Gastrocnemius medialis (tissue), 4 donors: Measurements from ENCODE around the gene NKX1-2.

ENCODE experiments used
- CTCF ChIP-seq, 5 experiments: fragments of 450-650 bp in 3 of 5; fragments of 200-600 bp in 2 of 5; sonication (generic) in 2 of 5; IDR thresholded peaks in 4 of 5; conservative IDR thresholded peaks in 1 of 5; 1 replicate in 4 of 5; 2 replicates in 1 of 5; pipeline ENCODE4 v1.5.1; 2016 to 2019; ENCODE audit warnings: antibody characterized with exemption in 5 of 5, mild to moderate bottlenecking in 3 of 5, moderate library complexity in 3 of 5
- POLR2A ChIP-seq, 2 donors: fragments of 450-650 bp; IDR thresholded peaks; one replicate each; pipeline ENCODE4 v1.6.1; 2017; ENCODE audit warnings: antibody characterized with exemption in 2 of 2, mild to moderate bottlenecking in 2 of 2, moderate library complexity in 2 of 2

GRCh38 chr10:124407456-124407855 is 42.4 kb downstream of the NKX1-2 start:
- TF ChIP-seq CTCF (IDR thresholded peaks at IDR 0.05 in 4 of 5, conservative IDR thresholded peaks at IDR 0.05 in 1 of 5) (no peak), POLR2A (IDR thresholded peaks at IDR 0.05) (no peak)
